Stimulated activated CD4-positive, alpha-beta T cell treated with anti-CD3 and anti-CD28 coated beads, Interleukin-12 subunit alpha, Interleukin-12 subunit beta, amount 100 ng/mL, for 48 hours (primary cell): Measurements from ENCODE around the gene HOXA5.

Experiments
- DNase-seq, 3 donors: peaks; one replicate each; pipeline ENCODE4 v3.0.0-alpha.2; 2020; ENCODE audit warnings: low read depth in 2 of 3, low spot score in 1 of 3

Gene HOXA5

GRCh38 chr7:27171637-27172314 is 28.3 kb upstream of the HOXA5 start:
- no peak for DNase-seq

GRCh38 chr7:27171325-27171636 is 27.8 kb upstream of the HOXA5 start:
- no peak for DNase-seq

GRCh38 chr7:27170426-27171324 is 27.2 kb upstream of the HOXA5 start:
- no peak for DNase-seq

GRCh38 chr7:27169658-27170425 is 26.4 kb upstream of the HOXA5 start:
- no peak for DNase-seq

GRCh38 chr7:27168265-27168947 is 24.9 kb upstream of the HOXA5 start:
- DNase-seq, result peak in 1 of 3 donors; percentile 22

- no peak for DNase-seq
Measured at GRCh38 chr7:27167916-27168264, 24.4 kb upstream of the HOXA5 start.

GRCh38 chr7:27166531-27167505 is 23.3 kb upstream of the HOXA5 start:
- no peak for DNase-seq

GRCh38 chr7:27165996-27166530 is 22.6 kb upstream of the HOXA5 start:
- no peak for DNase-seq

- DNase-seq, result no peak
Measured at GRCh38 chr7:27165089-27165995, 21.9 kb upstream of the HOXA5 start, which contains the start of gene HOXA9. Gene HOXA9, minus strand, starts transcription at chr7:27165537. Its CDS starts 80 bp downstream, at chr7:27165457.

- DNase-seq, result no peak
Measured at GRCh38 chr7:27164367-27165088, 21.0 kb upstream of the HOXA5 start.

GRCh38 chr7:27164045-27164366 is 20.5 kb upstream of the HOXA5 start:
- no peak for DNase-seq

- DNase-seq, result no peak
Measured at GRCh38 chr7:27163288-27164044, 20.0 kb upstream of the HOXA5 start.

- DNase-seq, result no peak
Measured at GRCh38 chr7:27162561-27163287, 19.2 kb upstream of the HOXA5 start.

GRCh38 chr7:27161721-27162560 is 18.5 kb upstream of the HOXA5 start:
- no peak for DNase-seq

- DNase-seq, result no peak
Measured at GRCh38 chr7:27161214-27161720, 17.8 kb upstream of the HOXA5 start.
